OCI-LY1 (cell line): Measurements from ENCODE around the gene ACVR1B.
A peak's percentile ranks its signal among the peaks of the same experiment; 100 is the strongest.

Experiments
- H2AFZ ChIP-seq: fragments of 200-600 bp; sonication (generic), shearing (Covaris generic); 2 replicates; pipeline ENCODE4 v1.6.0; 2014; ENCODE audit warnings: antibody characterized with exemption, mild to moderate bottlenecking, low read length
- H3F3A ChIP-seq: fragments of 200-600 bp; sonication (generic), shearing (Covaris generic); 2 replicates; pipeline ENCODE4 v1.6.0; 2014; ENCODE audit warnings: mild to moderate bottlenecking, antibody characterized with exemption, low read length, moderate library complexity; ENCODE audit not compliant: insufficient read depth
- H3K27ac ChIP-seq: fragments of 200-600 bp; sonication (generic); 2 replicates; pipeline ENCODE4 v1.5.1; 2014; ENCODE audit warnings: low read length, mixed run types, mild to moderate bottlenecking, low read depth; ENCODE audit not compliant: poor library complexity, severe bottlenecking
- H3K27me3 ChIP-seq: fragments of 200-600 bp; sonication (generic); 2 replicates; pipeline ENCODE4 v1.6.0; 2014; ENCODE audit warnings: antibody characterized with exemption, mild to moderate bottlenecking, low read length, moderate library complexity; ENCODE audit not compliant: insufficient read depth
- H3K36me3 ChIP-seq: fragments of 200-600 bp; sonication (generic); 2 replicates; pipeline ENCODE4 v1.6.1; 2014; ENCODE audit warnings: mild to moderate bottlenecking, antibody characterized with exemption, low read length, moderate library complexity, mixed read lengths; ENCODE audit not compliant: insufficient read depth
- H3K4me1 ChIP-seq: fragments of 200-600 bp; sonication (generic); 2 replicates; pipeline ENCODE4 v1.5.1; 2014; ENCODE audit warnings: mild to moderate bottlenecking, low read length, moderate library complexity; ENCODE audit not compliant: insufficient read depth, severe bottlenecking
- H3K4me2 ChIP-seq: fragments of 200-600 bp; sonication (generic), shearing (Covaris generic); 2 replicates; pipeline ENCODE4 v1.6.1; 2014; ENCODE audit warnings: low read length
- H3K4me3 ChIP-seq: fragments of 200-600 bp; sonication (generic); 2 replicates; pipeline ENCODE4 v1.5.1; 2014; ENCODE audit warnings: low read length, low read depth, mild to moderate bottlenecking, mixed read lengths; ENCODE audit not compliant: poor library complexity, severe bottlenecking
- H3K79me2 ChIP-seq: fragments of 200-600 bp; shearing (Covaris generic); 2 replicates; pipeline ENCODE4 v1.6.1; 2016; ENCODE audit warnings: mixed run types, low read length, mixed read lengths; ENCODE audit not compliant: insufficient read depth
- H3K9ac ChIP-seq: fragments of 200-600 bp; sonication (generic), shearing (Covaris generic); 2 replicates; pipeline ENCODE4 v1.6.1; 2014; ENCODE audit warnings: mild to moderate bottlenecking, low read length, mixed read lengths
- H3K9me2 ChIP-seq: fragments of 200-600 bp; sonication (generic), shearing (Covaris generic); 2 replicates; pipeline ENCODE4 v1.6.1; 2014; ENCODE audit warnings: low read depth, mild to moderate bottlenecking, low read length, mixed read lengths
- H3K9me3 ChIP-seq: fragments of 200-600 bp; shearing (Covaris generic); 2 replicates; pipeline ENCODE4 v1.6.1; 2014; ENCODE audit warnings: low read length, mixed read lengths
- H4K20me1 ChIP-seq: fragments of 200-600 bp; sonication (generic), shearing (Covaris generic); 2 replicates; pipeline ENCODE4 v1.6.0; 2016; ENCODE audit warnings: mild to moderate bottlenecking, low read length; ENCODE audit not compliant: insufficient read depth
- EZH2 ChIP-seq: fragments of 200-600 bp; sonication (generic), shearing (Covaris generic); IDR thresholded peaks from 2 replicates; pipeline ENCODE4 v1.8.0; 2017; ENCODE audit warnings: borderline replicate concordance, mixed run types, mild to moderate bottlenecking, antibody characterized with exemption, low read length, moderate library complexity, mixed read lengths
- TF ChIP-seq, protein P1 (sequence below): fragments of 200-600 bp; sonication (generic), shearing (Covaris generic); IDR thresholded peaks from 2 replicates; pipeline ENCODE4 v1.5.1; 2017; ENCODE audit warnings: mild to moderate bottlenecking, antibody characterized with exemption, low read length, moderate library complexity, mixed read lengths

ACVR1B gene

DNA sequence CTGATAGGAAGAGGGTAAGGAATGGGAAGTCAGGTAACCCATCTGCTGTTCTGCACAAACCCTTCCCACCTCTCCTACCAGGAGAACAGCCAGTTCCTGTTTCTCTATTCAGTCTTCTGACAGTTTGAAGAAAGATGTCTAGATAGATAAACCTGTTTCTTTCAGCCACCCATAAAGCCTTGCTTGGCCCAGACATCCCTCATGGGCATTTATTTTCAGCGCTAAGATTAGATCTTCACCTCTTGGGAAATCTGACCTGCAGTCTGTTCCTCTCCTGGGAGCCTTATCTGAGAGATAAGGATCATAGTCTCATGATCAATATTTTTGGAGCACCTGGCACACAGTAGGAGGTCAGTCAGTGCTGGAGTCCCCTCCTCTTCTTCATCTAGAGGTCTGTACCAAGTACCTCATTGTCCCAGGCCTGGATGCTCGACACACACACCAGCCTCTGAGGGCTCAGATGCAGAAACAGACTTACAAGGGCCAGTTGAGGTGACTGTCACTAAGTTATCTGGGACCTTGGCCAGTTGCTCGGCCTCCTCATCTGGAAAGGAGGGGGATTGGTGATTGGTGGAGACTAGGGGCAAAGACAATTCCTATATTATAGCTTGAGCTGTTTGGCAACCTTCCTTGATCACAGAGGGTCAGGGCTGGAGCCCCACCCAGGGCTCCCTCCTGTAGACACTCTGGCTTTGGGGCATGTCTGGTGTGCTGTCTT lies 26.0 kb upstream of the ACVR1B start:
- Histone ChIP-seq H3K9me2 (no peaks in the 10 kb centered on the region), H2AFZ (no peak overlapping the region), H3F3A (no peaks in the 10 kb centered on the region), H3K36me3 (no peaks in the 10 kb centered on the region), H3K4me3 (no peak overlapping the region), H3K27me3 (no peaks in the 10 kb centered on the region), H3K9me3 (no peaks in the 10 kb centered on the region), H3K4me1 (no peaks in the 10 kb centered on the region), H3K27ac (no peak overlapping the region), H3K4me2 (no peak overlapping the region), H3K9ac (no peak overlapping the region), H3K79me2 (no peaks in the 10 kb centered on the region), H4K20me1 (no peaks in the 10 kb centered on the region)
- no peak for TF ChIP-seq EZH2
- TF ChIP-seq, protein P1, sequence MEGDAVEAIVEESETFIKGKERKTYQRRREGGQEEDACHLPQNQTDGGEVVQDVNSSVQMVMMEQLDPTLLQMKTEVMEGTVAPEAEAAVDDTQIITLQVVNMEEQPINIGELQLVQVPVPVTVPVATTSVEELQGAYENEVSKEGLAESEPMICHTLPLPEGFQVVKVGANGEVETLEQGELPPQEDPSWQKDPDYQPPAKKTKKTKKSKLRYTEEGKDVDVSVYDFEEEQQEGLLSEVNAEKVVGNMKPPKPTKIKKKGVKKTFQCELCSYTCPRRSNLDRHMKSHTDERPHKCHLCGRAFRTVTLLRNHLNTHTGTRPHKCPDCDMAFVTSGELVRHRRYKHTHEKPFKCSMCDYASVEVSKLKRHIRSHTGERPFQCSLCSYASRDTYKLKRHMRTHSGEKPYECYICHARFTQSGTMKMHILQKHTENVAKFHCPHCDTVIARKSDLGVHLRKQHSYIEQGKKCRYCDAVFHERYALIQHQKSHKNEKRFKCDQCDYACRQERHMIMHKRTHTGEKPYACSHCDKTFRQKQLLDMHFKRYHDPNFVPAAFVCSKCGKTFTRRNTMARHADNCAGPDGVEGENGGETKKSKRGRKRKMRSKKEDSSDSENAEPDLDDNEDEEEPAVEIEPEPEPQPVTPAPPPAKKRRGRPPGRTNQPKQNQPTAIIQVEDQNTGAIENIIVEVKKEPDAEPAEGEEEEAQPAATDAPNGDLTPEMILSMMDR, result no peak

DNA sequence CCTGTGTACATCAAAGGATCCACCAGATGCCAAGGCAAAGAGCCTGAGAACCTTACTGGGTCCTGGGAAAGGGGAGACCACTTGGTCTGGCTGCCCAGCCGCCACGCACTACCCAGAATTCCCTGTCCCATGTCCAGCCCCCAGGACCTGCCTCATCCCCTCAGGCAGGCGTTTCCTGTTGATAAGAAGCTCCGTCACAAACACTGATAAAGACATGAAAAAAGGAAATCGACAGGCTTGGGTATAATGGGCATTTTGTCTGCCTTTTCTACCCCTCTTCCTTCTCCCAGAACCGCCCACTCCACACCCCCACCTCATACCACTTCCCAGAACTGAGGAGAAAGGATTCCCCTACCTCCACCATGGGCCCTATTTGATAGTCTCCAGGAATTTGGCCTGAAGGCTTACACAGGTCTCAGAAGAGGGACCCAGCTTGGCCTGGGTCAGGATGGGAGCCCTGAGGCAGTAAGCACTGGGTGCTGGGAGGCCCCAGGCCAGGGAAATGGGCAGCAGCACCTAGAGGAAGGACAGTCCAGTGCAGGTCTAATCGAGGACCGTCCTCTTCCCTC lies 25.4 kb upstream of the ACVR1B start:
- H3K9me2 ChIP-seq, result no peaks in the 10 kb centered on the region
- no peak overlapping the region for H3K9ac ChIP-seq
- H2AFZ ChIP-seq, result no peak overlapping the region
- H4K20me1 ChIP-seq, result no peaks in the 10 kb centered on the region
- H3K27me3 ChIP-seq, result no peaks in the 10 kb centered on the region
- no peaks in the 10 kb centered on the region for H3K4me1 ChIP-seq
- H3K79me2 ChIP-seq, result no peaks in the 10 kb centered on the region
- no peaks in the 10 kb centered on the region for H3K9me3 ChIP-seq
- no peak overlapping the region for H3K27ac ChIP-seq
- no peak overlapping the region for H3K4me2 ChIP-seq
- no peak for TF ChIP-seq EZH2
- TF ChIP-seq, protein P1, result no peak
- H3K4me3 ChIP-seq, result no peak overlapping the region
- no peaks in the 10 kb centered on the region for H3K36me3 ChIP-seq
- H3F3A ChIP-seq, result no peaks in the 10 kb centered on the region

DNA sequence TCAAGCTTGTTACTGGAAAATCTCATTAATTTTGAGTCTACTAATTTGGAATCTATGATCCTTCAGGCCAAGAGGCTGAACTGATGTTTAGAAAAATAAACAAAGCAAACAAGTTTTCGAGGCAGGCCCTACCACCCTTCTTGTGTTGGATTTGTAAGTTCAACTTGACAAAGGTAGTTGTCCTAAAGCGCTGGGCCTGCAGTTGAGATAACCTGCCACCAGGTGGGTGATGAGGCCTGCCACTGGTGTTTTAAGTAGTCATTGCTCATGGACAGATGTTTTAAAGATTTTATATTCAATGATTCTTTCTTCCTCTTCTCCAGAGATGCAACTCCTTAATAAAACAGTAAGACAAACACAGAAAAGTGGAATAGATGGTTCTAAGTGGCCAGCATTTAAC lies 24.8 kb upstream of the ACVR1B start:
- H3K9me2 ChIP-seq, result no peaks in the 10 kb centered on the region
- H3K36me3 ChIP-seq, result no peaks in the 10 kb centered on the region
- no peaks in the 10 kb centered on the region for H3F3A ChIP-seq
- no peaks in the 10 kb centered on the region for H3K27me3 ChIP-seq
- no peaks in the 10 kb centered on the region for H4K20me1 ChIP-seq
- no peaks in the 10 kb centered on the region for H3K4me1 ChIP-seq
- H2AFZ ChIP-seq, result no peak overlapping the region
- H3K27ac ChIP-seq, result no peak overlapping the region
- H3K4me2 ChIP-seq, result no peak overlapping the region
- no peak overlapping the region for H3K4me3 ChIP-seq
- TF ChIP-seq EZH2, result no peak
- TF ChIP-seq, protein P1, result peak; percentile 69
- H3K9me3 ChIP-seq, result no peaks in the 10 kb centered on the region
- no peak overlapping the region for H3K9ac ChIP-seq
- no peaks in the 10 kb centered on the region for H3K79me2 ChIP-seq
